MG63 (cell line): Measurements from ENCODE around the gene OR1I1. TPM values are rescaled to one million over a fixed set of nuclear protein-coding genes. Genes with fewer than 3 reads are reported as not detected.

Source experiments
- DNase-seq: peaks from one replicate; pipeline ENCODE4 v3.0.0-alpha.2; 2020
- H3K27me3 ChIP-seq: fragments of 250-450 bp; sonication (Bioruptor Pico); 2 replicates; pipeline ENCODE4 v1.5.1; 2020; ENCODE audit warnings: mild to moderate bottlenecking, moderate library complexity
- H3K36me3 ChIP-seq: fragments of 250-450 bp; sonication (Bioruptor Pico); 2 replicates; pipeline ENCODE4 v1.5.1; 2020; ENCODE audit warnings: mild to moderate bottlenecking, moderate library complexity
- H3K4me3 ChIP-seq: fragments of 250-450 bp; sonication (Bioruptor Pico); 2 replicates; pipeline ENCODE4 v1.5.1; 2020; ENCODE audit warnings: mild to moderate bottlenecking, moderate library complexity
- H3K9me3 ChIP-seq: fragments of 250-450 bp; sonication (Bioruptor Pico); 2 replicates; pipeline ENCODE4 v1.5.1; 2020; ENCODE audit warnings: mild to moderate bottlenecking, moderate library complexity
- total RNA-seq: library from RNA; depleted of rRNA; stranded (reverse); fragments of >200 nt; shearing (Covaris generic); gene quantifications from 2 replicates; pipeline ENCODE4 v1.2.3, GENCODE V29; 2014; ENCODE audit warnings: low replicate concordance; rRNA removed

Gene OR1I1
- total RNA-seq, 1 experiment from 2014 or later, result not detected

- no peaks in the 10 kb centered on the region for H3K9me3 ChIP-seq
- H3K4me3 ChIP-seq, result peak overlapping the region; percentile 73
- H3K27me3 ChIP-seq, result no peaks in the 10 kb centered on the region
- no peak for DNase-seq
- H3K36me3 ChIP-seq, result peaks cover 40% of the 10 kb centered on the region
Observed at GRCh38 chr19:15124572-15125231, 42.7 kb downstream of the OR1I1 start.

GRCh38 chr19:15125232-15126067, 43.4 kb downstream of the OR1I1 start:
- H3K36me3 ChIP-seq, result peaks cover 32% of the 10 kb centered on the region
- H3K9me3 ChIP-seq, result no peaks in the 10 kb centered on the region
- DNase-seq, result peak; percentile 100
- H3K27me3 ChIP-seq, result no peaks in the 10 kb centered on the region
- peak overlapping the region; percentile 73 for H3K4me3 ChIP-seq

GRCh38 chr19:15126131-15126910, 44.3 kb downstream of the OR1I1 start:
- Histone ChIP-seq H3K9me3 (no peaks in the 10 kb centered on the region), H3K36me3 (peaks cover 23% of the 10 kb centered on the region), H3K4me3 (peak overlapping the region; percentile 73), H3K27me3 (no peaks in the 10 kb centered on the region)
- no peak for DNase-seq

- H3K9me3 ChIP-seq, result no peaks in the 10 kb centered on the region
- H3K36me3 ChIP-seq, result peaks cover 8% of the 10 kb centered on the region
- no peaks in the 10 kb centered on the region for H3K27me3 ChIP-seq
- no peak for DNase-seq
- no peak overlapping the region for H3K4me3 ChIP-seq
Observed at GRCh38 chr19:15128162-15128770, 46.3 kb downstream of the OR1I1 start.

GRCh38 chr19:15129856-15130585, 48.0 kb downstream of the OR1I1 start:
- no peak for DNase-seq
- no peaks in the 10 kb centered on the region for H3K27me3 ChIP-seq

GRCh38 chr19:15136234-15136954, 54.4 kb downstream of the OR1I1 start:
- H3K36me3 ChIP-seq, result no peaks in the 10 kb centered on the region
- DNase-seq, result no peak
- H3K9me3 ChIP-seq, result peaks cover 20% of the 10 kb centered on the region
- no peak overlapping the region for H3K4me3 ChIP-seq
- no peaks in the 10 kb centered on the region for H3K27me3 ChIP-seq

More at GRCh38 chr19:15129856-15130585, 48.0 kb downstream of the OR1I1 start:
- H3K4me3 ChIP-seq, result no peak overlapping the region
- no peaks in the 10 kb centered on the region for H3K36me3 ChIP-seq
- H3K9me3 ChIP-seq, result no peaks in the 10 kb centered on the region

GRCh38 chr19:15137777-15138176, 55.8 kb downstream of the OR1I1 start:
- Histone ChIP-seq H3K27me3 (no peaks in the 10 kb centered on the region), H3K4me3 (no peak overlapping the region), H3K36me3 (no peaks in the 10 kb centered on the region), H3K9me3 (peaks cover 20% of the 10 kb centered on the region)
- DNase-seq, result peak; percentile 58

GRCh38 chr19:15138427-15138826, 56.4 kb downstream of the OR1I1 start:
- peaks cover 20% of the 10 kb centered on the region for H3K9me3 ChIP-seq
- no peaks in the 10 kb centered on the region for H3K27me3 ChIP-seq
- H3K4me3 ChIP-seq, result no peak overlapping the region
- no peaks in the 10 kb centered on the region for H3K36me3 ChIP-seq
- peak; percentile 38 for DNase-seq

- H3K27me3 ChIP-seq, result no peaks in the 10 kb centered on the region
- H3K9me3 ChIP-seq, result peaks cover 22% of the 10 kb centered on the region
- no peak for DNase-seq
- no peaks in the 10 kb centered on the region for H3K36me3 ChIP-seq
- no peak overlapping the region for H3K4me3 ChIP-seq
Observed at GRCh38 chr19:15141143-15141542, 59.1 kb downstream of the OR1I1 start.

- DNase-seq, result no peak
- Histone ChIP-seq H3K27me3 (no peaks in the 10 kb centered on the region), H3K9me3 (peaks cover 22% of the 10 kb centered on the region), H3K36me3 (no peaks in the 10 kb centered on the region), H3K4me3 (no peak overlapping the region)
Observed at GRCh38 chr19:15142313-15142712, 60.3 kb downstream of the OR1I1 start.

Other genes starting within 250 kb of the OR1I1 start
- gene OR7A5, start 247.0 kb upstream of the OR1I1 start, total RNA-seq, result not detected in 2 replicates
- gene OR7C1, start 247.0 kb upstream of the OR1I1 start, total RNA-seq, result not detected in 2 replicates
- gene OR7A10, start 233.3 kb upstream of the OR1I1 start, total RNA-seq, result not detected in 2 replicates
- gene OR7A17, start 196.1 kb upstream of the OR1I1 start, total RNA-seq, result not detected in 2 replicates
- gene OR7C2, start 140.7 kb upstream of the OR1I1 start, total RNA-seq, result not detected in 2 replicates
- not detected in 2 replicates for gene SLC1A6, start 102.3 kb upstream of the OR1I1 start, total RNA-seq
- not detected in 2 replicates for gene CASP14, start 32.7 kb upstream of the OR1I1 start, total RNA-seq
- 90.8 and 120 TPM in 2 replicates for gene SYDE1, start 25.2 kb downstream of the OR1I1 start, total RNA-seq
- 0.44 and 0.56 TPM in 2 replicates for gene NOTCH3, start 118.8 kb downstream of the OR1I1 start, total RNA-seq
- not detected in 2 replicates for gene EPHX3, start 150.2 kb downstream of the OR1I1 start, total RNA-seq